Measurements from ENCODE around the gene PRKCH.
A peak's percentile ranks its signal among the peaks of the same experiment; 100 is the strongest.

The PRKCH gene

DNA sequence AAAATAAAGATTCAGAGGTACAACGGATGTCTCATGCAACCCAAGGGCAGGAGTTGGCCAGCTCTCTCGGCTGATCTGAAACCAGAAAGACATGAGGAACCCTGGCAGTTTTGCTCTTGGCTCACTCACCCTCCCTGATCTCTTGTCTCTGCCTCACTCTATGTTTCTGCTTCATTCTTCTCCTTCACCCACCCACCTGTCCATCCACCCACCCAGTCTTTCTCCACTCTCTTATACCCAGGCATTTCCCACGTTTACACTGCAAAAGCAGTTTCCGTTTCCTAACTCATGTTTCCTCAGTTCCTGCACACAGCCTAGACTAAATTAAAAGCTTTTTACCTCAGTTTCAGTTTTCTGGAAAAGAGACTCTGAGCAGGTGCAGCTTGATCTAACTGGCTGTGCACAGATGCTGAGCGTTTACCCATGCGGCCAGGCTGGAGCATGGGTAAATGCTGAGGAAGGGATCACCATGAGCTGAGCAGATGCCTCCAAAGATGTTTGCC, 157.6 kb downstream of the PRKCH start:
- peaks cover 0 to 16% of the 10 kb centered on the region in 2 donors for H3K4me1 ChIP-seq (ENCODE audit: control insufficient read depth in 1 of 2, insufficient read depth in 2 of 2, low read length in 2 of 2)
- no peak overlapping the region for H3K4me3 ChIP-seq (ENCODE audit: low read depth in 1 of 2, low read length in 2 of 2)
- no peaks in the 10 kb centered on the region for H3K27me3 ChIP-seq (ENCODE audit: low read depth, low read length)
- H3K27ac ChIP-seq (ENCODE audit: low read length): peak overlapping the region; percentile 93
- no peaks in the 10 kb centered on the region for H3K9me3 ChIP-seq (ENCODE audit: control insufficient read depth in 1 of 2, low read length in 2 of 2)
- H3K36me3 ChIP-seq (ENCODE audit: control insufficient read depth in 1 of 2, insufficient read depth in 2 of 2, low read length in 2 of 2): peaks cover 0 to 4% of the 10 kb centered on the region in 2 donors

DNA sequence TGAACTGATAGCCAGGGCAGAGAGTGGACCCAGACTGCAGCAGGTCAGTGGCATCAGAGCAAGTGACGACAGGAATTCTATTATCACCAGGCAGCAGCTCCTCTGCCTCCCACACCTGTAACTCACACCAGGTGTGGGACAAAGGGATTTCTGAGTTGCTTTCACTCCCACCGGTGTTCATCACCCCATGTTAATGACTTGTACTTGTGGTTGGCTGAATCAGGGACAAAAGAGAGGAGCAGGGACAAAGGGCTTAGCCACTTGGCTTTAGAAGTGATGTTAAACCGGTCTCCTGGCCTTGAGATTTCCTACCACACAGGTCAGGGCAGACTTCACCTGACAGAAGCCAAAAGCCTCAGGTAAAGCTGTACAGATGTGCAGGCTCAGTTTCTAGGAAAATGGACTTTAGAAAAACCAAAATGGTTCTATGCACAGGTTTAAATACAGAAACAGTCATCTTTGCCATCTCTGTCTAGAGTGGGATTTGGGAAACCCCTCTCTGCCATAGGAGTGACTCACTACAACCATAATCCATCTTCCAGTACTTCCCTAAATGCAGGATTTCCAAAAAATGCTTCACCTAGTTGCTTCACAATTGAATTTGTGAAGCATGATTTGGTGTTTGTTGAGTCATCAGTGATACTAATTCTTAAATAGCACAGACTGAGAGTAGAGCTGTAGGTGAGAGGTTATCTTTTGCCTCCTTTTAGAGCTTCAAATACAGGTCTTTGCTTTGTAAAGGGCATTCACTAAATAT, 158.5 kb downstream of the PRKCH start:
- Histone ChIP-seq H3K4me3 (ENCODE audit: low read depth in 1 of 2, low read length in 2 of 2) (no peak overlapping the region), H3K27ac (ENCODE audit: low read length) (peak overlapping the region; percentile 7), H3K4me1 (ENCODE audit: control insufficient read depth in 1 of 2, insufficient read depth in 2 of 2, low read length in 2 of 2) (peaks cover 0 to 16% of the 10 kb centered on the region in 2 donors), H3K36me3 (ENCODE audit: control insufficient read depth in 1 of 2, insufficient read depth in 2 of 2, low read length in 2 of 2) (peaks cover 0 to 4% of the 10 kb centered on the region in 2 donors), H3K9me3 (ENCODE audit: control insufficient read depth in 1 of 2, low read length in 2 of 2) (no peaks in the 10 kb centered on the region), H3K27me3 (ENCODE audit: low read depth, low read length) (no peaks in the 10 kb centered on the region)

DNA sequence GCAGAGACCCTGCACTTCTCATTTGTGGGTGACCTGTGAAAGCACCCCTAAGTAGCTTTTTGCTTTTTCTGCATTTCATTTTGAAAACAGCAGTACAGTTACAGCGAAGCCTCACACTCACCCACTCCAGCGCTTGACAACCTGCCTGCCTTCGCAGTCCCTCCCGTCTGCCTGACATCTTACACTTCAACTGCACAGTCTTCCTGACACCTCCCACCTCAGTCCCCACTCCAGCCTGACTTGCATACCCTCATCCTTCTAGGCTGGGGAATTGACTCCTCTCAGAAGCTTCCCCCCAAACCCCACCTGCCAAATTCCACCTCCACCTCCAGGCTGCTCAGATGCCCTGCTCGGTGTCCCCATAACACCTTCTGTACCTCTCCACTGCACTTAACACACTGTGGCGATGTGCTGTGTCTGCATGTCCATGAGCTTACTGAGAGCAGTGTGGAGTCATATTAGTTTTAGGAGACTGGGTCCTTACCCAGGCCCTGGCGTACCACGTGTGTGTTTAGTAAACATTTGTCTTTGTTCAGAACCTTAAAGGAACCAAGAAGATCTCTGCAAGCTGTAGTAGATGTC, 159.4 kb downstream of the PRKCH start:
- Histone ChIP-seq H3K9me3 (ENCODE audit: control insufficient read depth in 1 of 2, low read length in 2 of 2) (no peaks in the 10 kb centered on the region), H3K4me1 (ENCODE audit: control insufficient read depth in 1 of 2, insufficient read depth in 2 of 2, low read length in 2 of 2) (peaks cover 0 to 16% of the 10 kb centered on the region in 2 donors), H3K4me3 (ENCODE audit: low read depth in 1 of 2, low read length in 2 of 2) (no peak overlapping the region), H3K27ac (ENCODE audit: low read length) (no peak overlapping the region), H3K27me3 (ENCODE audit: low read depth, low read length) (no peaks in the 10 kb centered on the region), H3K36me3 (ENCODE audit: control insufficient read depth in 1 of 2, insufficient read depth in 2 of 2, low read length in 2 of 2) (peaks cover 0 to 4% of the 10 kb centered on the region in 2 donors)

DNA sequence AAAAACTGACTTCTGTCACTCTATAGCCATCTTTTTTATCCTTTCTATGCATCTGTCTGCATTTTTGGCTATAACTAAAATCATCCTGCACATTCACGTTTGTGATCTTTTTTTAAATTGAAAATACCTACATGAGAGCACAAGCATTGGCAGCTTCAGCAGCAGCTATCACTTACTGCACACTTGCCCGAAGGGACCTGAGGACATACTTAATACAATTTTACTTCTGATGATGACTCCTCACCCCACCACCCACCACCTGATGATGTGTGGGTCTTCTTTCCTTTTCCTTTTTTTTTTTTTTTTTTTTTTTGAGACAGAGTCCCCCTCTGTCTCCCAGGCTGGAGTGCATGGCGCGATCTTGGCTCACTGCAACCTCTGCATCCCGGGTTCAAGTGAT, 160.3 kb downstream of the PRKCH start:
- no peak overlapping the region for H3K27ac ChIP-seq (ENCODE audit: low read length)
- no peaks in the 10 kb centered on the region for H3K27me3 ChIP-seq (ENCODE audit: low read depth, low read length)
- H3K9me3 ChIP-seq (ENCODE audit: control insufficient read depth in 1 of 2, low read length in 2 of 2): no peaks in the 10 kb centered on the region
- H3K36me3 ChIP-seq (ENCODE audit: control insufficient read depth in 1 of 2, insufficient read depth in 2 of 2, low read length in 2 of 2): peaks cover 0 to 4% of the 10 kb centered on the region in 2 donors
- H3K4me3 ChIP-seq (ENCODE audit: low read depth in 1 of 2, low read length in 2 of 2): no peak overlapping the region
- peaks cover 0 to 16% of the 10 kb centered on the region in 2 donors for H3K4me1 ChIP-seq (ENCODE audit: control insufficient read depth in 1 of 2, insufficient read depth in 2 of 2, low read length in 2 of 2)

DNA sequence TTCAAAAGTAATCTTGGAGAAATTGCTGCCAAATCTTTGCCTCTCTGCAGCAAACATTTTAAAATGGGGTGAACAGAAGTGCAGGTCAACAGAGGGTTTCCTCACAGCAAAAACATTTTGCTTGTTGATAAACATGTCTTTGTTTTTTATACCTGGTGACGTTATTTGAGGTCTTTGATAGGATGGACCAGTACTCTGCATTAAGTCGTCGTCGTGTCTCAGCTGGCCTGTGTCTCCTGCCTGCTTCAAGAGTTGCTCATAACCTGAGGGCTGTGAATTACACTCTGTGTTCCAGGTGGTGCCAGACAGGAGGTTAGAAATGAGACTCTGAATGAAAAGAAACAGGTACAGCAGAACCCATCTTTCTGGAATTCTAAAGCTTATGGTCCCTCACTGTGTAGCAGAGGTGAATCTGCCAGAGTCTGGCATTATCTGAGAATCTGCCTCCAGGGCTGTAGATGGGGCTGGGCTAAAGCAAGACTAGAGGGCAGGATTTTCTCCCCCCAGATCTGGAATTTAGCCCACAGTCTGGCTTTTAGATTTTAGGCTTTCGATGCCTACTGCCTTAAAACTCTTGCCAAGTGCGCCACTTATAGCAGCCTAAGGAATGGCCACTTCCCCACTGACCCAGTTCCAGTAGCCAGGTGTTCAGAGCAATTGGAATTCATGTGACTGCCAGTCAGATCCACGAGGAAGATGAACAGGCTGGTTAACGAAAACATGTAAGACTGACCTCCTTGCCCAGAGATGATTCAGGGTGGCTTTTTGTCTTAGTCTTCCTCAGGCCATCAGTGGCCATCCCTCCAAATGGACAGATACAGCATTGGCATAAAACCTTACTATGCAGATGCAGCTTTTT, 161.2 kb downstream of the PRKCH start:
- no peaks in the 10 kb centered on the region for H3K9me3 ChIP-seq (ENCODE audit: control insufficient read depth in 1 of 2, low read length in 2 of 2)
- no peak overlapping the region for H3K4me3 ChIP-seq (ENCODE audit: low read depth in 1 of 2, low read length in 2 of 2)
- no peaks in the 10 kb centered on the region for H3K27me3 ChIP-seq (ENCODE audit: low read depth, low read length)
- H3K27ac ChIP-seq (ENCODE audit: low read length): no peak overlapping the region
- no peaks in the 10 kb centered on the region for H3K36me3 ChIP-seq (ENCODE audit: control insufficient read depth in 1 of 2, insufficient read depth in 2 of 2, low read length in 2 of 2)
- peaks cover 0 to 9% of the 10 kb centered on the region in 2 donors for H3K4me1 ChIP-seq (ENCODE audit: control insufficient read depth in 1 of 2, insufficient read depth in 2 of 2, low read length in 2 of 2)

DNA sequence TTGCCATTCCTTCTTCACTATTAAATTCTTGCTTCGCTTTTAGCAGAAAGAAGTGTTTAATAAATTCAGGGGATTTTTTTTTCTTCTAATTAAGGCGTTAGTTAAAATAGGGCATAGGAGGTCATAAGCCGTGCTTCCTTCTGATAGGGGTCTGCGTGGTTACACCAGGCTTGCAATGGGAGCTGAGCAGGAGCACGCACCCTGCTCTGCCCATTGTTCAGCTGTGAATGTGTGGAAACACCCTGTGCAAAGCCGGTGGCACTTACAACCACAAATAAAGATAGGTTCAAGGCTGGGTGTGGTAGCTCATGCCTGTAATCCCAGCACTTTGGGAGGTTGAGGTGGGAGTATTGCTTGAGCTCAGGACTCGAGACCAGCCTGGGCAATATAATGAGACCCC, 162.1 kb downstream of the PRKCH start:
- no peak overlapping the region for H3K27ac ChIP-seq (ENCODE audit: low read length)
- H3K4me3 ChIP-seq (ENCODE audit: low read depth in 1 of 2, low read length in 2 of 2): no peak overlapping the region
- no peaks in the 10 kb centered on the region for H3K9me3 ChIP-seq (ENCODE audit: control insufficient read depth in 1 of 2, low read length in 2 of 2)
- H3K36me3 ChIP-seq (ENCODE audit: control insufficient read depth in 1 of 2, insufficient read depth in 2 of 2, low read length in 2 of 2): no peaks in the 10 kb centered on the region
- no peaks in the 10 kb centered on the region for H3K4me1 ChIP-seq (ENCODE audit: control insufficient read depth in 1 of 2, insufficient read depth in 2 of 2, low read length in 2 of 2)
- no peaks in the 10 kb centered on the region for H3K27me3 ChIP-seq (ENCODE audit: low read depth, low read length)

DNA sequence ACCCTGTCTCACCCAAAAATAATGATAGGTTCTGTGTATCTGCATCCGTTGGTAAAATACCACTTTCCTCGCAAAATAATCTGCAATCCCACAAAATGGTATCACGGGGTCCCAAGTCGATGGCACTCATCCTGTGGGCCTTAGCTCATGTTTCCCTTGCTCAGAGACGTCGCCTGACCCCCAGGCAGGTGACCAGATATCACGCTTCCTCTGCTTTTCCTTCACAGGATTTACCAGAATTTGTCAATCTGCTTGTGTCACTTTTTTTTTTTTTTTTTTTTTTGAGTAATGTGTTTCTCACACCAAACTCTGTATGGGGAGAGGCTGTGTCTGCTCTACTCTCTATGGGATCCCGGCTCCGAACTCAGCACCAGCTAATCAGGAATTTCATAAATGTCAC, 162.7 kb downstream of the PRKCH start:
- no peak overlapping the region for H3K4me3 ChIP-seq (ENCODE audit: low read depth in 1 of 2, low read length in 2 of 2)
- H3K36me3 ChIP-seq (ENCODE audit: control insufficient read depth in 1 of 2, insufficient read depth in 2 of 2, low read length in 2 of 2): no peaks in the 10 kb centered on the region
- H3K4me1 ChIP-seq (ENCODE audit: control insufficient read depth in 1 of 2, insufficient read depth in 2 of 2, low read length in 2 of 2): peaks cover 0 to under 1% of the 10 kb centered on the region in 2 donors
- H3K27me3 ChIP-seq (ENCODE audit: low read depth, low read length): no peaks in the 10 kb centered on the region
- H3K9me3 ChIP-seq (ENCODE audit: control insufficient read depth in 1 of 2, low read length in 2 of 2): no peaks in the 10 kb centered on the region
- H3K27ac ChIP-seq (ENCODE audit: low read length): no peak overlapping the region

DNA sequence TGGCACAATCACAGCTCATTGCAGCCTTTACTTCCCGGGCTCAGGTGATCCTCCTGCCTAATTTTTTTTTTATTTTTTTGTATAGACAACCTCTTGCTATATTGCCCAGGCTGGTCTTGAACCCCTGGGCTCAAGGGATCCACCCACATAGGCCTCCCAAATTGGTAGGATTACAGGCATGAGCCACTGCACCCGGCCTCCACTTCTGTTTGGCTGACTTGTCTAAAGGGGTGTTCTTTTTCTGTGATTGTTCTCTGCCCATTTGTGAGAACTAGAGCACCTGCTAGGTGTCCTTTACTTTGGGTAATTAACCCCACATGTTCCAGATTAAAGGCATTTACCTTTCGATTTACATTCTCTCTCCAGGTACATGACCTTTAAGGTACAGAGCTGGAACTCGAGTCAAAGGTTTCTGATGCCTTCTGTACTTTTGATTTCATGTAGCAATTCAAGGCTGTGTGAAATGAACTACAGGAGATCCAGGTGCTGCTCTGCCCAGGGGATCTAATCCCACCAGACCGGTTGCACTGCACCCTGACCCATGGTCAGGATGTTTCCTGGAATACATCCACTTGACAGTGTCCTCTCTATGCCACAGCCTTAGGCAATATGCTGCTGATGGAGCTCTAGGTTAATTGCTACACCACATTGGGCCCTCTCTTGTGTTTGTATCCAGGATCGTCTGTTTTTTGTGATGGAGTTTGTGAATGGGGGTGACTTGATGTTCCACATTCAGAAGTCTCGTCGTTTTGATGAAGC, 163.6 kb downstream of the PRKCH start:
- no peak overlapping the region for H3K4me3 ChIP-seq (ENCODE audit: low read depth in 1 of 2, low read length in 2 of 2)
- H3K36me3 ChIP-seq (ENCODE audit: control insufficient read depth in 1 of 2, insufficient read depth in 2 of 2, low read length in 2 of 2): no peaks in the 10 kb centered on the region
- H3K9me3 ChIP-seq (ENCODE audit: control insufficient read depth in 1 of 2, low read length in 2 of 2): no peaks in the 10 kb centered on the region
- H3K27me3 ChIP-seq (ENCODE audit: low read depth, low read length): no peaks in the 10 kb centered on the region
- H3K27ac ChIP-seq (ENCODE audit: low read length): no peak overlapping the region
- H3K4me1 ChIP-seq (ENCODE audit: control insufficient read depth in 1 of 2, insufficient read depth in 2 of 2, low read length in 2 of 2): peaks cover 0 to 5% of the 10 kb centered on the region in 2 donors

DNA sequence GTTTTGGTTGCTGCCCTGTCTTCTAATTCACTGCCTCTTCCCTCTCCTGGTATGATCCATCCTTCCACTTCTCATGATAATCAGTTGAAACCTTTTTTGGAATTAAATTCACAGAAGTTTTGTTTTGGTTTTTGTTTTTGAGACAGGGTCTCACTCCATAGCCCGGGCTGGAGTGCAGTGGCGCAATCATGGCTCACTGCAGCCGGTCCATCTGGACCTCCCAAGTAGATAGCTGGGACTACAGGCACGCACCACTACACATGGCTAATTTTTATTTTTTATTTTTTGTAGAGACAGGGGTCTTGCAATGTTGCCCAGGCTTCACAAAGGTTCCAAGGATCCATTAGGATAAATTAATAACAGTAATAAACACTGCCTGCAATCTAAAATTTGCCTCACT, 164.3 kb downstream of the PRKCH start:
- peaks cover 0 to 5% of the 10 kb centered on the region in 2 donors for H3K4me1 ChIP-seq (ENCODE audit: control insufficient read depth in 1 of 2, insufficient read depth in 2 of 2, low read length in 2 of 2)

DNA sequence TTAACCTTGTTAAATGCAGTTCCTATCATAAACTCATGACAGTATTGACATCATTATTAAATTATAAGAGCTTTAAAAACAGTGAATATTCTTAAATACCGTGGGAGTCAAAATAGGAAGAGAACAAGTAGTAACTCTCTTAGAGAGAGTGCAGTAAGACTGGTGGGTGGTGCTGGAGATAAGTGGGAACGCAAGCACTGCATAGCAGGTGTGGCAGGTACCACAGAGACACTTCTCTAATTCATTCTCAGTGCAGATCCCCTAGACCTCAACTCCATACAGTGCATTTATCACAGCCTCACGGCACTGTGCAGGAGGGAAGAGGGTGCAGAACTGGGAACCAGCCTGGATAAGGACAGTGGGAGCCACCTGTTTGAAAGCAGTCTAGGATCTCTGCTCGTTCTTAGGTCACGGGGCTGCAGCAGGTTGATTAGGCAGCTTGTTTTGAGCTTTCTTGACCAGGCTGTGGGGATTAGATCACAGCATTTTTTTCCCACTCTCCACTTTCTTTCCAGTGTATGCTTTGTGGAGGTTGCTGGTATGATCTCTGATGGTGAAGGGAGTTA, 165.6 kb downstream of the PRKCH start:
- Histone ChIP-seq H3K27me3 (ENCODE audit: low read depth, low read length) (no peaks in the 10 kb centered on the region), H3K36me3 (ENCODE audit: control insufficient read depth in 1 of 2, insufficient read depth in 2 of 2, low read length in 2 of 2) (no peaks in the 10 kb centered on the region), H3K9me3 (ENCODE audit: control insufficient read depth in 1 of 2, low read length in 2 of 2) (no peaks in the 10 kb centered on the region), H3K4me3 (ENCODE audit: low read depth in 1 of 2, low read length in 2 of 2) (no peak overlapping the region), H3K27ac (ENCODE audit: low read length) (no peak overlapping the region), H3K4me1 (ENCODE audit: control insufficient read depth in 1 of 2, insufficient read depth in 2 of 2, low read length in 2 of 2) (peaks cover 0 to 11% of the 10 kb centered on the region in 2 donors)

More for the DNA sequence above, 164.3 kb downstream of the PRKCH start:
- no peaks in the 10 kb centered on the region for H3K27me3 ChIP-seq (ENCODE audit: low read depth, low read length)
- no peaks in the 10 kb centered on the region for H3K36me3 ChIP-seq (ENCODE audit: control insufficient read depth in 1 of 2, insufficient read depth in 2 of 2, low read length in 2 of 2)
- no peaks in the 10 kb centered on the region for H3K9me3 ChIP-seq (ENCODE audit: control insufficient read depth in 1 of 2, low read length in 2 of 2)
- H3K4me3 ChIP-seq (ENCODE audit: low read depth in 1 of 2, low read length in 2 of 2): no peak overlapping the region
- no peak overlapping the region for H3K27ac ChIP-seq (ENCODE audit: low read length)

All from muscle layer of duodenum (tissue), 2 donors.